Right atrium auricular region (tissue), 2 donors: ENCODE measurements around the gene DONSON. TPM values are rescaled to one million over a fixed set of nuclear protein-coding genes. Genes with fewer than 3 reads are reported as not detected.

Source experiments
- DNase-seq: peaks from one replicate; pipeline ENCODE4 v3.0.0-alpha.2; 2019; ENCODE audit warnings: low spot score
- H3K27ac ChIP-seq, 2 donors: fragments of 200-600 bp; sonication (generic); 1 replicate in 1 of 2; 2 replicates in 1 of 2; pipeline ENCODE4 v1.5.1; 2016 to 2019
- H3K27me3 ChIP-seq, 2 donors: fragments of 200-600 bp; sonication (generic); one replicate each; pipeline versions ENCODE4 v1.5.1 to v1.6.0; 2017 to 2019
- H3K36me3 ChIP-seq: fragments of 200-600 bp; sonication (generic); one replicate; pipeline ENCODE4 v1.5.1; 2016
- H3K4me1 ChIP-seq, 2 donors: fragments of 200-600 bp; sonication (generic); one replicate each; pipeline versions ENCODE4 v1.5.1 to v1.6.0; 2017 to 2019
- H3K4me3 ChIP-seq, 2 donors: fragments of 200-600 bp; sonication (generic); 1 replicate in 1 of 2; 2 replicates in 1 of 2; pipeline ENCODE4 v1.5.1; 2017 to 2019; ENCODE audit warnings: mild to moderate bottlenecking in 1 of 2, moderate library complexity in 1 of 2
- H3K9me3 ChIP-seq, 2 donors: fragments of 200-600 bp; sonication (generic); one replicate each; pipeline ENCODE4 v1.5.1; 2019
- CTCF ChIP-seq, 2 donors: fragments of 200-600 bp; sonication (generic); IDR thresholded peaks; one replicate each; pipeline ENCODE4 v1.5.1; 2019; ENCODE audit warnings: antibody characterized with exemption in 2 of 2
- total RNA-seq, 2 donors: library from RNA; depleted of rRNA; stranded (reverse); fragments of >200 nt; gene quantifications; one replicate each; pipeline ENCODE4 v1.1.0, GENCODE V29; 2016

The DONSON gene
- total RNA-seq, 2 donors from 2014 or later = 3.3 to 3.5 TPM

- Histone ChIP-seq H3K27ac (no peak overlapping the region), H3K36me3 (peaks cover 67% of the 10 kb centered on the region), H3K27me3 (no peaks in the 10 kb centered on the region), H3K4me3 (no peak overlapping the region), H3K4me1 (peaks cover 0 to 19% of the 10 kb centered on the region in 2 donors), H3K9me3 (no peaks in the 10 kb centered on the region)
- DNase-seq = no peak
- no peak for TF ChIP-seq CTCF (IDR thresholded peaks at IDR 0.05)
Observed at GRCh38 chr21:33559813-33560212, 28.7 kb downstream of the DONSON start.

GRCh38 chr21:33558777-33559421, 29.6 kb downstream of the DONSON start:
- no peak overlapping the region for H3K27ac ChIP-seq
- peaks cover 0 to 19% of the 10 kb centered on the region in 2 donors for H3K4me1 ChIP-seq
- no peak for DNase-seq
- no peak overlapping the region for H3K4me3 ChIP-seq
- no peaks in the 10 kb centered on the region for H3K27me3 ChIP-seq
- H3K36me3 ChIP-seq = peaks cover 76% of the 10 kb centered on the region
- no peaks in the 10 kb centered on the region for H3K9me3 ChIP-seq
- TF ChIP-seq CTCF (IDR thresholded peaks at IDR 0.05) = no peak

GRCh38 chr21:33557447-33557846, 31.0 kb downstream of the DONSON start:
- peaks cover 0 to 19% of the 10 kb centered on the region in 2 donors for H3K4me1 ChIP-seq
- no peaks in the 10 kb centered on the region for H3K9me3 ChIP-seq
- H3K4me3 ChIP-seq = no peak overlapping the region
- H3K27me3 ChIP-seq = no peaks in the 10 kb centered on the region
- H3K27ac ChIP-seq = no peak overlapping the region
- TF ChIP-seq CTCF (IDR thresholded peaks at IDR 0.05) = no peak
- DNase-seq = no peak
- H3K36me3 ChIP-seq = peaks cover 84% of the 10 kb centered on the region

DNA sequence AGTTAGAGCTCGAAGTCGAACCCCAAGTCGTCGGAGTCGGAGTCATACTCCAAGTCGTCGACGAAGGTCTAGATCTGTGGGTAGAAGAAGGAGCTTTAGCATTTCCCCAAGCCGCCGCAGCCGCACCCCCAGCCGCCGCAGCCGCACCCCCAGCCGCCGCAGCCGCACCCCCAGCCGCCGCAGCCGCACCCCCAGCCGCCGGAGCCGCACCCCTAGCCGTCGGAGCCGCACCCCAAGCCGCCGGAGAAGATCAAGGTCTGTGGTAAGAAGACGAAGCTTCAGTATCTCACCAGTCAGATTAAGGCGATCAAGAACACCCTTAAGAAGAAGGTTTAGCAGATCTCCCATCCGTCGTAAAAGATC, 33.5 kb downstream of the DONSON start:
- H3K4me1 ChIP-seq = peaks cover 0 to 19% of the 10 kb centered on the region in 2 donors
- H3K36me3 ChIP-seq = peaks cover 90% of the 10 kb centered on the region
- no peak for TF ChIP-seq CTCF (IDR thresholded peaks at IDR 0.05)
- H3K4me3 ChIP-seq = no peak overlapping the region
- H3K27me3 ChIP-seq = no peaks in the 10 kb centered on the region
- no peaks in the 10 kb centered on the region for H3K9me3 ChIP-seq
- DNase-seq = no peak
- no peak overlapping the region for H3K27ac ChIP-seq

DNA sequence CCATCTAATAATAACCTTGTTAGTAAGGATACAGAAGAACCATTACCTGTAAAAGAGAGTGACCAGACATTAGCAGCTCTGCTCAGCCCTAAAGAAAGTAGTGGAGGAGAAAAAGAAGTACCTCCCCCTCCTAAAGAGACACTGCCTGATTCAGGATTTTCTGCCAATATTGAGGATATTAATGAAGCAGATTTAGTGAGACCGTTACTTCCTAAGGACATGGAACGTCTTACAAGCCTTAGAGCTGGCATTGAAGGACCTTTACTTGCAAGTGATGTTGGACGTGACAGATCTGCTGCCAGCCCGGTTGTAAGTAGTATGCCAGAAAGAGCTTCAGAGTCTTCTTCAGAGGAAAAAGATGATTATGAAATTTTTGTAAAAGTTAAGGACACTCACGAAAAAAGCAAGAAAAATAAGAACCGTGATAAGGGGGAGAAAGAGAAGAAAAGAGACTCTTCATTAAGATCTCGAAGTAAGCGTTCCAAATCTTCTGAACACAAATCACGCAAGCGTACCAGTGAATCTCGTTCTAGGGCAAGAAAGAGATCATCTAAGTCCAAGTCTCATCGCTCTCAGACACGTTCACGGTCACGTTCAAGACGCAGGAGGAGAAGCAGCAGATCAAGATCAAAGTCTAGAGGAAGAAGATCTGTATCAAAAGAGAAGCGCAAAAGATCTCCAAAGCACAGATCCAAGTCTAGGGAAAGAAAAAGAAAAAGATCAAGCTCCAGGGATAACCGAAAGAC, 34.1 kb downstream of the DONSON start:
- DNase-seq = no peak
- H3K4me1 ChIP-seq = peaks cover 0 to 19% of the 10 kb centered on the region in 2 donors
- no peaks in the 10 kb centered on the region for H3K27me3 ChIP-seq
- peaks cover 90% of the 10 kb centered on the region for H3K36me3 ChIP-seq
- H3K4me3 ChIP-seq = no peak overlapping the region
- H3K27ac ChIP-seq = no peak overlapping the region
- no peak for TF ChIP-seq CTCF (IDR thresholded peaks at IDR 0.05)
- H3K9me3 ChIP-seq = no peaks in the 10 kb centered on the region
